Keratinocyte (primary cell): ENCODE measurements around the gene KIAA1217. TPM values are rescaled to one million over a fixed set of nuclear protein-coding genes. Genes with fewer than 3 reads are reported as not detected.
A peak's percentile ranks its signal among the peaks of the same experiment; 100 is the strongest.

ENCODE experiments used
- DNase-seq: peaks from one replicate; pipeline ENCODE4 v3.0.0-alpha.2; 2011; ENCODE audit warnings: low read depth, missing footprints, low spot score
- FAIRE-seq: peaks from 2 replicates; lab custom pipeline; 2011; peaks lifted over from hg19 to GRCh38; lab: Jason Lieb, UNC
- H2AFZ ChIP-seq: 2 replicates; pipeline ENCODE4 v1.6.0; 2012; ENCODE audit warnings: low read length, control low read depth, inconsistent platforms; ENCODE audit not compliant: control insufficient read depth
- H3K27ac ChIP-seq: 2 replicates; pipeline ENCODE4 v1.5.1; 2011; ENCODE audit warnings: low read length; ENCODE audit not compliant: control insufficient read depth, insufficient read depth
- H3K27me3 ChIP-seq: 3 replicates; pipeline ENCODE4 v1.6.0; 2011; ENCODE audit warnings: low read length; ENCODE audit not compliant: control insufficient read depth, insufficient read depth; ENCODE audit errors: extremely low read depth
- H3K36me3 ChIP-seq, 2 experiments: 2 replicates in 1 of 2; 3 replicates in 1 of 2; pipeline ENCODE4 v1.5.1; 2011; ENCODE audit warnings: low read length in 2 of 2, mild to moderate bottlenecking in 1 of 2; ENCODE audit not compliant: control insufficient read depth in 2 of 2, insufficient read depth in 2 of 2; ENCODE audit errors: extremely low read depth in 1 of 2
- H3K4me1 ChIP-seq: 3 replicates; pipeline ENCODE4 v1.5.1; 2011; ENCODE audit warnings: low read length; ENCODE audit not compliant: control insufficient read depth, insufficient read depth; ENCODE audit errors: extremely low read depth
- H3K4me2 ChIP-seq: 3 replicates; pipeline ENCODE4 v1.6.0; 2011; ENCODE audit warnings: low read depth, low read length; ENCODE audit not compliant: control insufficient read depth, insufficient read depth; ENCODE audit errors: extremely low read depth
- H3K4me3 ChIP-seq, 3 experiments: fragments of 200-600 bp in 1 of 3; sonication (generic) in 1 of 3; 2 replicates in 2 of 3; 3 replicates in 1 of 3; pipeline ENCODE4 v1.5.1; 2011 to 2016; ENCODE audit warnings: low read length in 3 of 3, mild to moderate bottlenecking in 3 of 3, control low read depth in 2 of 3, inconsistent platforms in 1 of 3, low read depth in 1 of 3, mixed read lengths in 1 of 3, mixed run types in 1 of 3, moderate library complexity in 1 of 3; ENCODE audit not compliant: control insufficient read depth in 2 of 3, insufficient read depth in 2 of 3; ENCODE audit errors: extremely low read depth in 1 of 3
- H3K79me2 ChIP-seq: 2 replicates; pipeline ENCODE4 v1.6.0; 2012; ENCODE audit warnings: low read length; ENCODE audit not compliant: control insufficient read depth, insufficient read depth
- H3K9ac ChIP-seq: 3 replicates; pipeline ENCODE4 v1.6.0; 2011; ENCODE audit warnings: low read length; ENCODE audit not compliant: control insufficient read depth, insufficient read depth; ENCODE audit errors: extremely low read depth
- H3K9me1 ChIP-seq: 3 replicates; pipeline ENCODE4 v1.6.0; 2011; ENCODE audit warnings: low read length; ENCODE audit not compliant: control insufficient read depth, insufficient read depth; ENCODE audit errors: extremely low read depth
- H3K9me3 ChIP-seq: 2 replicates; pipeline ENCODE4 v1.5.1; 2012; ENCODE audit warnings: low read depth, low read length; ENCODE audit not compliant: control insufficient read depth
- H4K20me1 ChIP-seq: 3 replicates; pipeline ENCODE4 v1.6.0; 2011; ENCODE audit warnings: low read length; ENCODE audit not compliant: control insufficient read depth, insufficient read depth; ENCODE audit errors: extremely low read depth
- EZH2 ChIP-seq: IDR thresholded peaks from one replicate; pipeline ENCODE4 v1.6.1; 2012; ENCODE audit warnings: inconsistent platforms, mild to moderate bottlenecking, low read length, moderate library complexity
- dilution Hi-C: fragments of 300-500 bp; cut with MboI; formaldehyde crosslinking; loops from one replicate; pipeline ENCODE4 v1.7.0; 2020; ENCODE audit warnings: low sequenced_read_pairs; ENCODE audit not compliant: extremely low pct_ligation_motif_present
- polyA plus RNA-seq, 5 experiments: library from polyadenylated mRNA; depleted of rRNA in 3 of 5; stranded (reverse) in 3 of 5; stranded (forward) in 1 of 5; unstranded in 1 of 5; fragments of >200 nt; gene quantifications; 1 replicate in 1 of 5; 2 replicates in 3 of 5; 3 replicates in 1 of 5; pipeline versions ENCODE4 v1.2.1 to v1.2.3, GENCODE V29; 2011 to 2012; ENCODE audit warnings: missing spikeins in 2 of 5, low read depth in 1 of 5, low replicate concordance in 1 of 5
- TF ChIP-seq, protein P1 (sequence below), 3 experiments: IDR thresholded peaks in 1 of 3; conservative IDR thresholded peaks in 1 of 3; optimal IDR thresholded peaks in 1 of 3; 2 replicates in 2 of 3; 3 replicates in 1 of 3; pipeline versions ENCODE3 to v1.5.1; 2011; ENCODE audit warnings: low read length in 3 of 3, mild to moderate bottlenecking in 3 of 3, moderate library complexity in 2 of 3, control low read depth in 1 of 3, inconsistent platforms in 1 of 3; ENCODE audit not compliant: insufficient read depth in 2 of 3; ENCODE audit errors: extremely low read depth in 1 of 3

KIAA1217 gene
- polyA plus RNA-seq, 1 donor (not counting 4 experiments of a cell fraction or from before 2014, with no cell fraction given), result 10.4 TPM

DNA sequence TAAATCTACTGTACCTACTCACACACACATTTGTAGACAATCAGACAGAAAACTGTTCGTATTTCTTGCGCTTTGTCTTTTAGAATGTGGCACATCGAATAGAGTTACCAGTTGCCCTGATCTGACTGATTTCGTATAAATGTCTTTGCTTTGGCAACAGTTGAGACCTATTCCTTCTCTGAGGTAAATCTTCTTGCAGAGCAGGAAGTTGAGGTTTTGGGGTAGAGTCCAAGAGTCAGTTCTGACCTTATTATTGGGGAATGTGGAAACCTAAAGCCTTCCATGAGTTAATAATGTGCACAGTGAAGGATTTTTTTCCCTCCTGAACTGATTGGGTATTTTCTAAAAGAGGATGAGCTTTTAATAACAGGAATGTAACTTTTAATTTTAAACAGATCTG, 135.3 kb downstream of the KIAA1217 start:
- Histone ChIP-seq H3K4me1 (peaks cover 36% of the 10 kb centered on the region), H3K27ac (peak overlapping the region; percentile 86), H3K9ac (peak overlapping the region; percentile 70), H3K36me3 (no peaks in the 10 kb centered on the region), H2AFZ (peak overlapping the region; percentile 65), H3K79me2 (peaks cover 8% of the 10 kb centered on the region), H4K20me1 (no peaks in the 10 kb centered on the region), H3K9me3 (no peaks in the 10 kb centered on the region), H3K4me3 (peak overlapping the region in 2 of 3 experiments; percentile 46 to 65), H3K9me1 (no peaks in the 10 kb centered on the region), H3K27me3 (no peaks in the 10 kb centered on the region), H3K4me2 (peak overlapping the region; percentile 95)
- TF ChIP-seq, protein P1, sequence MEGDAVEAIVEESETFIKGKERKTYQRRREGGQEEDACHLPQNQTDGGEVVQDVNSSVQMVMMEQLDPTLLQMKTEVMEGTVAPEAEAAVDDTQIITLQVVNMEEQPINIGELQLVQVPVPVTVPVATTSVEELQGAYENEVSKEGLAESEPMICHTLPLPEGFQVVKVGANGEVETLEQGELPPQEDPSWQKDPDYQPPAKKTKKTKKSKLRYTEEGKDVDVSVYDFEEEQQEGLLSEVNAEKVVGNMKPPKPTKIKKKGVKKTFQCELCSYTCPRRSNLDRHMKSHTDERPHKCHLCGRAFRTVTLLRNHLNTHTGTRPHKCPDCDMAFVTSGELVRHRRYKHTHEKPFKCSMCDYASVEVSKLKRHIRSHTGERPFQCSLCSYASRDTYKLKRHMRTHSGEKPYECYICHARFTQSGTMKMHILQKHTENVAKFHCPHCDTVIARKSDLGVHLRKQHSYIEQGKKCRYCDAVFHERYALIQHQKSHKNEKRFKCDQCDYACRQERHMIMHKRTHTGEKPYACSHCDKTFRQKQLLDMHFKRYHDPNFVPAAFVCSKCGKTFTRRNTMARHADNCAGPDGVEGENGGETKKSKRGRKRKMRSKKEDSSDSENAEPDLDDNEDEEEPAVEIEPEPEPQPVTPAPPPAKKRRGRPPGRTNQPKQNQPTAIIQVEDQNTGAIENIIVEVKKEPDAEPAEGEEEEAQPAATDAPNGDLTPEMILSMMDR (optimal IDR thresholded peaks at IDR 0.05 in 1 of 3, IDR thresholded peaks at IDR 0.05 in 1 of 3, conservative IDR thresholded peaks at IDR 0.05 in 1 of 3; ENCODE audit: extremely low read depth in 1 of 3, insufficient read depth in 2 of 3, low read length in 3 of 3), result no peak
- TF ChIP-seq EZH2, result no peak
- peak; percentile 41 for DNase-seq
- peak; percentile 97 for FAIRE-seq
- dilution Hi-C loops, result no loop called here

DNA sequence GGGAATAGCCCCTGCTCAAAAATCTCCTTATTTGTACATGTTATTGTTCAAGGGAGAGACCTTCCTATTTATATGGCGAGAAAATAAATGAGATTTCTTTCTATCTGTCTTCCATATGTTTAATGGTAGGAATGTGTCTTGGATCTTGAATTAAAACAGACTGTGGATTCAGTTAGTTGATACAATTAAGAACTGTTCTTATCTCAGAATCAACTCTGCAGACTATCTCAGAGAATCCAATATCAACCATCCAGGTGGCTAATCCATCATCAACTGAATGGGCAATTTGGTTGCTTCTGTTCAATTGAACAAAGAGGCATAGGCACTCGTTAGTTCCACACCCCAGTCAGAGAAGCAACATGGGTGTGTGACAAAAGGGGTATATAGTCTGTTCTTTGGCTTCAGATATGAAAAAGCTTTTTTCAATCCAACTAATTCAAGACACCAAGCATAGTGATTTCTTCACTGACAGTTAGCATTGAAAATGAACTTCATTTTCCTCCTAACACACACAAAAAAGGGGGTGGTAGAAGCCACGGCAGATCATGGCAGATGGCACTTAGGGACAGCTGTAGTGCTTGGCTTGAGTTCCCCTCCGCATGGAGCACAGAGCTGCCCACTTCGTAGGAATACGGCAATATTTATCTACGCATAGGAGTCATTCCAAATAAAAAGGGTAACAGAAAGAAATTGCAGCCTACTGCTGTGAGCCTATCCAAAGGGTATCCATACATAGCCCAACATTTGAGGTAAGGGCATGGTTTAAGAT, 135.9 kb downstream of the KIAA1217 start:
- peaks cover 41% of the 10 kb centered on the region for H3K4me1 ChIP-seq
- DNase-seq (no peak), FAIRE-seq (peak; percentile 20)
- no peaks in the 10 kb centered on the region for H3K36me3 ChIP-seq
- peak overlapping the region; percentile 86 for H3K27ac ChIP-seq
- peak overlapping the region in 2 of 3 experiments; percentile 22 to 46 for H3K4me3 ChIP-seq
- peak overlapping the region; percentile 95 for H3K4me2 ChIP-seq
- TF ChIP-seq EZH2, result no peak
- TF ChIP-seq, protein P1 (optimal IDR thresholded peaks at IDR 0.05 in 1 of 3, IDR thresholded peaks at IDR 0.05 in 1 of 3, conservative IDR thresholded peaks at IDR 0.05 in 1 of 3; ENCODE audit: extremely low read depth in 1 of 3, insufficient read depth in 2 of 3, low read length in 3 of 3), result no peak
- H3K27me3 ChIP-seq, result no peaks in the 10 kb centered on the region
- peak overlapping the region; percentile 37 for H2AFZ ChIP-seq
- dilution Hi-C loops, result no loop called here
- peaks cover 8% of the 10 kb centered on the region for H3K79me2 ChIP-seq
- no peaks in the 10 kb centered on the region for H3K9me3 ChIP-seq
- no peak overlapping the region for H3K9ac ChIP-seq
- H4K20me1 ChIP-seq, result no peaks in the 10 kb centered on the region
- H3K9me1 ChIP-seq, result no peaks in the 10 kb centered on the region
